Measurements from ENCODE around the gene DUSP19.
"Not testable (repeated sequence)": the region's sequence is repeated elsewhere in the genome, so short reads cannot be mapped to it uniquely, and the experiment has no call there.

Gene DUSP19, protein sequence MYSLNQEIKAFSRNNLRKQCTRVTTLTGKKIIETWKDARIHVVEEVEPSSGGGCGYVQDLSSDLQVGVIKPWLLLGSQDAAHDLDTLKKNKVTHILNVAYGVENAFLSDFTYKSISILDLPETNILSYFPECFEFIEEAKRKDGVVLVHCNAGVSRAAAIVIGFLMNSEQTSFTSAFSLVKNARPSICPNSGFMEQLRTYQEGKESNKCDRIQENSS

DNA sequence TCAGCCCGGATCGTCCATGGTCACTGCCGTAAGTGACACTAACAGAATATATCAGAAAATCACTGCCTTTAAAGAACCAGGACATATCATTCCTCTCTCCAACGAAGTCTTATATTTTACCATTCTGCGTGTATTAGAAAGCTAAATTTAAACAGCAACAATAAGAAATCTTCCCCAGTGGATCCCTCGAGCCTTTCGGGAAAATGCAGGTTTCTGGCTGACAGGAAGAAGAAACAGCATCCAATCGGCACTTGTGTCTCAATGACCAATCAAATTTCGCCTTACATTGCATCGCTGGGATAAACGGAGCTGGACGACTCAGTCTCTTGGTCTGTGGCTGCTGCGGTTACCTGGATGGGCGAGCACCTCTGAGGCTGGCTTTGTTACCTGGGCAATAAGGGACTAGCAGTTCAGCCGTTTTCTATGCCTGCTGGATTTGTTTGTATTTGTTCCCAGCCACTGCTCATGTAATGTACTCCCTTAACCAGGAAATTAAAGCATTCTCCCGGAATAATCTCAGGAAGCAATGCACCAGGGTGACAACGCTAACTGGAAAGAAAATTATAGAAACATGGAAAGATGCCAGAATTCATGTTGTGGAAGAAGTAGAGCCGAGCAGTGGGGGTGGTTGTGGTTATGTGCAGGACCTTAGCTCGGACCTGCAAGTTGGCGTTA is at the start of gene DUSP19:
Gene DUSP19 (plus strand): TSS at position 284 of the 675 bp plus-strand sequence. CDS start 187 bp downstream, at position 471.
- DNase-seq, result peak; percentile 100

DNA sequence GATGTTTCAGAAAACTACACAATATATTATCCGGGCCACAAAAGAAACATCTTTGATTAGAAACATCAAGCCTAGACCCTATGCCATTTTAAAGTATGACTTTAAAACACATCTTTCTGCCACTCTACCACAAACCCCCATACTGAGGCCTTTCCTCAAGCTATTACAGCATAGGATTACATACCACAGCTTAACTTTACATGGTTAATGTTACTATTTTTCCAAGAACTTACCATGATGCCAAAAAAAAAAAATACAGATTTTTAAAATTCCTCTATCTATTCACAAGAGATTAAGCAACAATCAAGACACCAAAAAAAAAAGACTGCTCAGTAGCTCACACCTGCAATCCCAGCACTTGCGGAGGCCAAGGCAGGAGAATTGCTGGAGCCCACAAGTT is 49.3 kb upstream of the DUSP19 start:
- DNase-seq, result no peak

DNA sequence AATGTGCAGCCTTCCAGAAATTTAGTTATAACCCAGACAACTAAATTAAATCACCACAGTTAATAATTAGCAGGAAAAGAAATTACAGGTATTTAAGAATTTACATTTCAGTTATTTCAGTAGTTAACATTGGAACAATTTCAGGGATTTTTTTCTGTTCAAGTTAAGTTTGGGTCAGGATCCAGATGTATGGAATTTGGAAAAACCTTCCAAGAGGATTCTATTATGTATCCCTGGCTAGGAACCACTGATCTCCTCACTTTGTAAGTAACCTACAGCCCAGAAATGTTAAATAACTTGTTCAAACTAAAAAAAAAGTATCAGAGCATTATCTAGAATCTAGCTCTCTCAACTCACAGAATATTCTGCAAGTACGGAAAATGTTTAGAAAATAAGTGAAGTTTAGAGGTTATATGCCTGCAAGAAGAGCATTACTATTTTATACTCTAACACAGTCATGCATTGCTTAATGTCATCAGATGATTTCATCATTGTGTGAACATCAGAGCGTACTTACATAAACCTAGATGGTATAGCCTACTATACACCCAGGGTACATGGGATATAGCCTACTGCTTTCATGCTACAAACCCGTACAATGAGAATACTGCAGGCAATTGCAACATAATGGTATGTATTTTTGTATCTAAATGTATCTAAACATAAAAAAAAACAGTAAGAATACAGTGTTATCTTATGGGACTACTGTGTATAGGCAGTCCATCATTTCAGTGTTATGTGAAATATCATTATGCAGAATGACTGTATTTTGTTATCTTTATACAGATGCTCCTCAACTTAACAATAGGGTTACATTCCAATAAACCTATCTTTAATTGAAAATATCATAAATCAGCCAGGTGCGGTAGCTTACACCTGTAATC is 46.4 kb upstream of the DUSP19 start:
- DNase-seq, result no peak

DNA sequence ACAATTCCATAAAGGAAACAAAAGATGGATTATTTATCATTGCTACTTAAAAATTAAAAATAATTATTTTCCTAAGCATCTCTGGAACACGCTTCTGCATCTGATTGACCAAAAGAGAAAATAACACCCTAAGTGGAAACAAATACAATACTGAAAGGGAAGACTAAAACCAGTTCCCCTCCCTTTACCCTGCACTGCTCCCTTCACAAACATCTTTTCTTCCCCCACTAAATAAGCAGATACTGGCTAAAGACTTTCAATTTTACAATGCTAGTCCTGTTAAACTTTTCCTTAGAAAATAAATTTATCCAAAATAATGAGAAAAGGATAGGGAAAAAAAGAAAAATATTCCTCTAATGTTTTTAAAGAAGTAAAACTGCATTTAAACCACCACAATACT is 44.6 kb upstream of the DUSP19 start:
- DNase-seq, result no peak

DNA sequence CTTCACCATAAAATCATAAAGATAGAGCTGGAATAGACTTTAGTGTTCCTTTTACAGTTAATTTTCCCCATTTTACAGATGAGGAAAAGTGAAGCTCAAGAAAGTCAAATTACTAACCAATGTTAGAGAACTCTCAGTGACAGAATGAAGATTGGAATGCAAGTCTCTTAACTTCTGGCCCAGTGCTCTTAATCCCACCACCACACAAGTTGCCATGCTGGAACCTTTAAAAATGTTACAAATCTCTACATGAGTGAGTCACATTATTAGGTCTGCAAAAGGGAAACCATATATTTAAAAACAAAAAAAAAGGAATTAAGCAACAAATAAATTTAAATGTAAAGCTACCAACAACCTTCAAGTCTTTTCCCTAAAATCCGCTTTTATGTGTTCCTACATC is 43.7 kb upstream of the DUSP19 start:
- no peak for DNase-seq

DNA sequence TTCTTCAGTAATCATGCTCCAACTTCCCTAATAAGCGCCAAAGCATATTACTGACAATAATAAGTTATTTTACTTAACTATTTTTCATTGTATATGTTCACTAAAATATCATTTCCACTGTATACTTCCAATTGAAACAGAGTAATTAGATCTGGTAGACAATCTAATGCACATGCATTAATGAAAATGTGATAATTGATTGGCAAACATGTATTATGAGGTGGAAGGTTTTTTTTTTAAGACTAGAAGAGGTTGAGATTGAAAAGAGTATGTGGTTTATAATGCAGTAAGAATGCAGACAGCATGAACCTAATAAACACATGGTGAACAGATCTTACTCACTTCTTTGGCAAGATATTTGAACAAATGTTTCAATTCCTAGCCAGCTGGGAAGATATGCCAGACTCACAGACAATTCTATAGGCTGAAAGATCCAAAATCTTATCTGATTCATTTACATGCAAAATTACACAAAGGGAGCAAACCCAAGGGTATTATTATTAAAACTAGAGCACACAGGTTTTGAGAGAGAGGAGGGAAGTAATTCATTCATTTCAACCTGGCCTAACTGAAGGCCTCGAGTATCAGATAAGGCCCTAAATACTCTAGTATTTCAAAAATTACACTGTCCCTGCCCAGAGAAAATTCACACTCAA is 43.1 kb upstream of the DUSP19 start:
- DNase-seq, result no peak

DNA sequence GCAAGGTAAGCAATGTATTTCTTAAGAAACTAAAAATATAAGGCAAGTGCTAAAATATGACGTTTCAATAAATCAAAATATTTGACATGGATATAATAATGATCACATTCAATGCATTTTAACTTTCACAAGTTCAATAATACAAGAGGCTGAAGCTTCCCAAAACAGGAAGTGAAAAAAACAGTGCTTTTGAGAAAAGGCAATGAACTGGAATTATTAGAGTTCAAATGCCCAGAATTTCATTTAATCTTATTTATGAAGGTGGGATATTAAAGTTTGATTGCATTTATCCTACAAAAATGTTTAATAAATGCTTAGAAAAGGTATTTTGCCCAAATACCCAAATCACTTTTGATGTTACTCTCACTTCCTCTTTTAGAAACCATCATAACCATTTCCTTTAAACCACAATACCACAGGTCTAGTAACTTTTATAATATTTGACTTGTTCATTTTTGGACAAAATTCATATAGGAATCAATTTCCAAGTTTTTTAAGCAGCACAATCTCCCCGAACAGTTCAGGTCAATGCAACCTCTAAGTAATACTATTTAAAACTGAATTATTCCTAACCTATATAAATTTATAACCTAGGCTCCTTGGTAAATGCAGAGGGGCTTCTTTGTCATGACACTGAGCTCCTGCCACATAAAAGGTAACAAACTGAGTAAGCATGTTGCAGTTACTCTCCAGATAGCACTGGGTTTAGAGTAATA is 42.4 kb upstream of the DUSP19 start:
- DNase-seq, result no peak

DNA sequence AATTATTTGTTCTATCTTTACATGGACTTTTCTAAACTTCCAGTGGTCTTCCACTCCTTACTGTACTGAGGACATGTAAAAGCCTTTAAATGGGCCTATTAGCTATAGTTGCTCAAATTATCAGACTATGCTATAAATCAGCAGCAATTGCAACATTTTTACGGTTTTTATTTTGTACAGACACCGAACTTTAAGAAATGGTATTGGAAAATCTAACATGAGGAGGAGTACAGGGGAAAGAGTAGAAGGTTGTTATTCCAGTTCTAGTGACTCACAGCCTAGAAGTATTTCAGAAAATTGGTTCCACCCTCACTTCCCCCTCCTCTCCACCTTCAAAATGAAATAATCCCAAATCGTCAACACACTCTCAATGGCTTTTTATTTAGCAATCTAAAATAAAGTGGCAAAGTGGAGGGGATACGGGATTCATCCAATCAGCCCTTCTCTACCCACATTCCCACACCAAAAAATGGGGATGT is 41.4 kb upstream of the DUSP19 start:
- DNase-seq, result no peak

DNA sequence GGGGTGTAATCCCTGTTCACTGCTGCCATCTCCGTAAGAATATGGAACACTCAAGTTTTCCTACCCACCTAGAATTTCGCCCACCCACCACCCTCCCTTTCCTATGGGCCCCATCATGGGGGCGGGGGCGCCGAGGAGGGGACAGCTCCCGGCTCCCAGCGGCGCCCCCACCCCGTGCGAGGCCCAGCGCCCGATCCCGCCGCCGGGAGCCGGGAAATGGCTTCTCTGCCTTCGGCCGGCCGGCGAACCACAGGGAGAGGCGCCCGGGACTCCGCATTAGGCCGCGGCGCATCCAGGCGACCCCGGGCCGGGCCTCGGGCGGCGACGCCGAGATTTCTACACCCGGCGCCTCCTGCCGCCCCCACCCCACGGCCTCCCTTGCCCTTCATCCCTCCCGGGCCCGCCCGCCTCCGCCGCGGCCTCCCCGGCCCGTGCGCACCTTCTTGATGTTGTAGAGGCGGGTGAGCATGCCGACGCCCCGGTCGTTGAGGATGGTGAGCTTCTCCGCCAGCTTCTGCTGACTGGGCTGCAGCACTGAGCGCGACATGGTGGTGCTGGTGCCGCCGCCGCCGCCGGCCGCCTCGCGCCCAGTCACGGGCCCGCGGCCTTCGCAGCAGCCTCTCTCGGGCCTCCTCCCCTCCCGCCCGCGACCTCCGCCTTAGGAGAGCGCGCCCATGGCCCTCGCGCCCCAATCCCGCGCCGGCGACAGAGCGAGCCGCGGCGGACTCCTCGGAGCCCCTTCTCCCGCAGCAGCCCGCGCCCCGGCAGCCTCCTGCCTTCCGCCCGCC is 40.8 kb upstream of the DUSP19 start:
- DNase-seq, result peak; percentile 77

DNA sequence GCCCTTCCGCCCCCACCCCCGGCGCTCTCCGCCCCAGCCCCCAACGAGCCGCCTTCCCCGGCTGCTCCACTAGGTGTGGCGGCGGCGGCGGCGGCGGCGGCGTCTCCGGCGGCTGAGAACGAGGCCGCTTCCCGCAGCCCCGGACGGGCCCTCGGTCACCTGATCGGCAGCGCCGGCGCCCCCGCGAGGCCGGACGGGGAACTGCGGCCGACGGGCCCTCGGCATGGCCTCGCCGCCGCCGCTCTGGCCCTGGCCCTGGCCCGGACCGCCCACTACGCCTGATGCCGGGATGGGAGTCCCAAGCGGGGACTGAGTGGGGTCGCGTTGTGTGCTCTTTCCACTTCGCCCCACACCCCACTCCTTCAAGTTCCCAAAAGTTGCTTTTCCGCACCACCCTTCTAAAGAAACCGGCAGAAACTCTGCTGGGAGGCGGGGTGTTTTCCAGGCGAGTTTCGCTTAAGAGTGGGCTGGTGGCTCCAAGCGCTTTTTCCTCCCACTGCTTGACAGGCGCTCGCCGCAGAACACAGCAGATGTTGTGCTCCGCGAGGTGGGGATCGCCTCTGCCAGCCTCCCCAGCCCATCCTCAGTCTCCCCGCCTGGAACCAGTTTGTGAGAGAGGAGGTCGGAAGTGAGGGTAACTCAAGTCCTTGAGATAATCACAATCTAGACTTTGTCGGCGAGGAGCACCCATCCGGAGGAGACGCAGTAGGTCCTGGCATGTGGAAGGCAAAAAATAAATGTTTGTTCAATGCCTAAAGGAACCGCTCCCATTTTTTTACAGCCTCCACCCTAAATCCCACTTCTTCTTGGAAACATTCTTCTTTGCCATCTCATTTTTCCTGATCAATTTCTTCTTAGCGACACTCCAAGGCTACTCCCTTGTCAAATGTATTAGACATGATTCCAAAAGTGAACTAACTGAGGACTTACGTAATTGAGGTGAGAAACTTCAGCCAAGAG is 39.9 kb upstream of the DUSP19 start, which contains the start of gene NCKAP1:
Gene NCKAP1 (minus strand): TSS at position 117 of the 960 bp plus-strand sequence. CDS start 358 bp downstream, outside the sequence.
- peak; percentile 97 for DNase-seq

DNA sequence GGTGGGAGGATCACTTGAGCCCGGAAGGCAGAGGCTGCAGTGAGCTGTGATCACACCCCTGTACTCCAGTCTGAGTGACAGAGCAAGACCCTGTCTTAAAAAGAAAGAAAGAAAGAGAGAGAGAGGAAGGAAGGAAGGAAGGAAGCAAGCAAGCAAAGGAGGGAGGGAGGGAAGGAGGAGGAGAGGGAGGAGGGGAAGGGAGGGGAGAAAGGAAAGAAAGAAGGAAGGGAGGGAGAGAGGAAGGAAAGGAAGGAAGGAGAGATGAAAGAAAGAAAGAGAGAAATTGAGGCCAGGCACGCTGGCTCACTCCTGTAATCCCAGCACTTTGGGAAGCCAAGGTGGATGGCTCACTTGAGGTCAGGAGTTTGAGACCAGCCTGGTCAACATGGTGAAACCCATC is 37.9 kb upstream of the DUSP19 start:
- no peak for DNase-seq

DNA sequence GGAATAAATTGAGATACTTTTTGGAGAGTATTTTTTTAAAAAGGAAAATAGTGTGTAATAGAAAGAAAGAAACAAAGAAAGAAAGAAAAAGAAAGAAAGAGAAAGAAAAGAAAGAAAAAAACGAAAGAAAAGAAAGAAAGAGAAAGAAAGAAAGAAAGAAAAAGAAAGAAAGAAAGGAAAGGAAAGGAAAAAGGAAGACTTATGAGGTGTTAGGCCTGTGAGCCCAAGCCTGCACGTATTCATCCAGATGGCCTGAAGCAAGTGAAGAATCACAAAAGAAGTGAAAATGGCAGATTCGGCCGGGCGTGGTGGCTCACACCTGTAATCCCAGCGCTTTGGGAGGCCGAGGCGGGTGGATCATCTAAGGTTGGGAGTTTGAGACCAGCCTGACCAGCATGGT is 35.0 kb upstream of the DUSP19 start:
- DNase-seq, result not testable (repeated sequence)

DNA sequence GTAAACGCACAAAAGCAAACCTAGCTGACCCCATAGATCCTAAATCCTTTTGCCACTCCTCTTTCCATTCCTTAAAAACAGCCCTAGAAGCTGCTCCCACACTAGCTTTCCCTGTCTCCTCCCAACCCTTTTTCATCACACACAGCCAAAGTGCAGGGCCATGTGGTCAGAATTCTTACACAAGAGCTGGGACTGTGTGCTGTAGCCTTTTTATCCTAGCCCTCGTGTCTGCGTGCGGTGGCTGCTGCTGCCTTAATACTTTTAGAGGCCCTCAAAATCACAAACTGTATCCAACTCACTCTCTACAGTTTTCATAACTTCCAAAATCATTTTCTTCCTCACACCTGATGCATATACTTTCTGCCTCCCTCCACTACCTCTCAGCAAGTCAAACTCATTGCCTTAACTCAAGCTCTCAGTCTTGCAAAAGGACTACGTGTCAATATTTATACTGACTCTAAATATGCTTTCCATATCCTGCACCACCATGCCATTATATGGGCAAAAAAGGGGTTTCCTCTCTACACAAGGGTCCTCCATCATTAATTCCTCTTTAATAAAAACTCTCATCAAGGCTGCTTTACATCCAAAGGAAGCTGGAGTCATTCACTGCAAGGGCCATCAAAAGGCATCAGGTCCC is 30.9 kb upstream of the DUSP19 start:
- not testable (repeated sequence) for DNase-seq

DNA sequence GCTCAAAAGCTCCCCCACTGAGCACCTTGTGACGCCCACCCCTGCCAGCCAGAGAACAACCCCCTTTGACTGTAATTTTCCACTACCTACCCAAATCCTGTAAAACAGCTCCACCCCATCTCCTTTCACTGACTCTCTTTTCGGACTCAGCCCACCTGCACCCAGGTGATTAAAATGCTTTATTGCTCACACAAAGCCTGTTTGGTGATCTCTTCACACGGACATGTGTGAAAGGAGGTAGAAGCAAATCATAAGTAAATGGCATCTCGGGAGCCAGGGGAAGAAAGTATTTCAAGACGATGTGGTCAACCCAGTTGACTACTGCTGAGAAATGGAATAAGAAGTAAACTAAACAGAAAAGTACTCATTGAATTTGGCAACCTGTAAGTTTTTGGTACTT is 29.1 kb upstream of the DUSP19 start:
- no peak for DNase-seq

DNA sequence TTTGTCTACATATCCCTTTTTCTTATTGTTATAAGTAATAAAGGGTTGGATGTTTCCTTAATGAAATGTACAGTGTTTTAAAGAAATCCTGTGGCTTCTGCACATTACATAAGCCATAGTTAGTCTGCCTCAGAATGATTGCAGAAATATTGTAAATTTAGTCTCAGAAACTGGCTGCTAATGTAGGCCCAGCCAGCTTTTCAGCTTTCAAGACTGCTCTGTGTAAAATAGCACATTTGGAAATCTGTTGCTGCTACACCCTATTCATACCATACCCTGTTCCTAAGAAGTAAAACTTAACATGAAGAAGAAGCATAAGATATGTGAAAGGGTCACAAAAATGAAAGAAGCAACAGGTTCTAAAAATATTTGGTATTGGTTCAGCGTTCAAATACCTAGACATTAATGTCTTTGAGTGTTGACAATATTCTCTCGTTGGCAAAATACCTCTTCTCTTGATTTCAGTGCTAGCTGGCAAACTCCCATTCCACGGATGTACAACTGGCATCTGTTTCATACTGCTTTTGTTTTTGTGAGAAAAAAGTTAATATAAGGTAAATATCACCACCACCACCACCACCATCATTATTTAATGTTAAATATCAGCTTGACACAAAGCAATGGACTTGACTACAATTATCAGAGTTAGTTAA is 21.1 kb upstream of the DUSP19 start:
- no peak for DNase-seq

DNA sequence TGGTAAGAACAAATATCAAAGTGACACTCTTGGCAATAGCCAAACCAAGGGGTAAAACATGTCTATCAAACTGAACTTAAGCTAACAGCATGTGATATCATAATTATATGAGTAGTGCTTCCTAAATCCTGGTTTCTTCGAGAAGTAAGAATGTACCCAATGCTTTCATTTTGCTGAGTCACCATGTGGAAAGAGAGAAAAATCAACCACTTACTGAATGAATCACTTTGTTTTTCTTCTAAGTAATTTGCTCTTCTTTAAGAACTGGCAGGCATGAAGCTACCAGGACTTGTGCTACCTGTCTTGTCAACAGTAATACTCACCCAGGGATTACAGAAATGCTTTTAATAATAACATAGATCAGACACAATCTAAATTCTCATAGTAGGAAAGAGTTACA is 19.0 kb upstream of the DUSP19 start:
- DNase-seq, result no peak

DNA sequence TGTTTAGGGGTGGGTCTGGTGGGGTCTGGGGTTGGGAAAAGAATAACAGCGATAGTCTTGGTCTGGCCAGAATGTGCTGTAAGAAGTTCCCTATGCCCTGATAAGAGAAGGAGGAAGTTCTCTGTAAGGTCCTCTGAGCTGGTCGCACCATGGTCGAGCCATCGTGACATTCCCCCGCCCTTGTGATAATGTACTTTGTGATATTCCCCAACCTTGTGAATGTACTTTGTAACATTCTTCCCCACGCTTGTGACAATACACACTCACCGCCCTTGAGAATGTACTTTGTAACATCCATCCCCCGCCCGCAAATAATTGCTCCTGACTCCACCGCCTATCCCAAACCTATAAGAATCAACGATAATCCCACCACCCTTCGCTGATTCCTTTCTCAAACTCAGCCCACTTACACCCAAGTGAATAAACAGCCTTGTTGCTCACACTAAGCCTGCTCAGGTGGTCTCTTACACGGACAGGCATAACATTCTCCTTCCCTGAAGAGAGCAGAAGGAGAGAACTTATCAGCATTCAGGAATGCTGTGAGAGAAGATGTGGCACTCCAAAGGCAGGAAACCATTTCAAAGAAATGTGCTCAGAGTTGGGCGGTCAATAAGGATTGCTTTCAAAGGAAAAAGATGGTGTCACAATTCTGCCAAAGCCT is 17.8 kb upstream of the DUSP19 start:
- DNase-seq, result no peak

DNA sequence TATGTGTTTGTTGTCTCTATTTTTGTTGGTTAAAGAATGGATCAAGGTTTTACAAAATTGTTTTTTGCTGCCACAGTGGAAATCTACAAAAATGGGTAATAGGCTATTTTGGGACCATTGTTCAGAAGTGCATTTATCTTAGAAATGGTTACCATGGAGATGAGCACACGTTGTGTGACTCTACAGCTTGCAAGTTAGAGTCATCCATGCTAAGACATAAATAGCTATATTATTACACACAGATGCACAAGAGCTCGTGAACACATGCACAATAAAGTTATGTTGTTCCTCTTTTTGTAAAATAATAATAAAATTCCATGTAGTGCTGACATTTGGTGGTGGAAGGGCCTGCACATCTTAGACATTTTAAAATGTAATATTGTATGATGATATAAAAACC is 15.5 kb upstream of the DUSP19 start:
- DNase-seq, result no peak

DNA sequence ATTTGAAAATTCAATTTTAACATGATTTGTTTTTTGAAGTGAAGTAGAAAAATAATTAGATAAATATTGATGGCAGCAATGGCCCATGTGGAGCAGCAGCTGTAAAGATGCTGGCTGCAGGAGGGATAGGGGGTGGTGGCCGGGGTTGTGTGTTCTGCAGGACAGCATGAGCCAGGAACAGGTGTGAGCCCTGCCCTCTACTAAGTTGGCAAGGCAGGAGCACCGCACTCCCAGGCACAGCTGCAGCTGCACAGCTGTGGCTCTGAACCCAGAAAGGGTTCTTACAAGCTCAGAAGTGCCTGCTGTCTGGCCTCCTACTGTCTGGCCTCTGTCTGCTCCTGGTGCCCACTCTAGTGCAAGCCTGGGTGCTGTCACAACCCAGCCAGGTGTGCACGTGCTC is 10.0 kb upstream of the DUSP19 start:
- no peak for DNase-seq

Data from eye (tissue), 1 donor.